Loucy (cell line): Measurements from ENCODE around the gene PLA2G2F.
A peak's percentile ranks its signal among the peaks of the same experiment; 100 is the strongest.

ENCODE experiments used
- H2AFZ ChIP-seq: fragments of 200-600 bp; sonication (generic); 2 replicates; pipeline ENCODE4 v1.6.0; 2016; ENCODE audit warnings: antibody characterized with exemption, mild to moderate bottlenecking, low read length, moderate library complexity
- H3F3A ChIP-seq: fragments of 200-600 bp; 2 replicates; pipeline ENCODE4 v1.6.0; 2016; ENCODE audit warnings: antibody characterized with exemption, low read depth, mild to moderate bottlenecking
- H3K27me3 ChIP-seq: fragments of 200-600 bp; sonication (generic); 2 replicates; pipeline ENCODE4 v1.6.1; 2014; ENCODE audit warnings: low read length, mild to moderate bottlenecking; ENCODE audit not compliant: insufficient read depth, poor library complexity, severe bottlenecking
- H3K36me3 ChIP-seq: fragments of 200-600 bp; sonication (generic); 2 replicates; pipeline ENCODE4 v1.6.1; 2016; ENCODE audit warnings: low read length; ENCODE audit not compliant: insufficient read depth
- H3K4me1 ChIP-seq: fragments of 200-600 bp; sonication (generic); 2 replicates; pipeline ENCODE4 v1.5.1; 2014; ENCODE audit warnings: low read length, mild to moderate bottlenecking; ENCODE audit not compliant: insufficient read depth, poor library complexity, severe bottlenecking
- H3K4me2 ChIP-seq: fragments of 200-600 bp; sonication (generic); 2 replicates; pipeline ENCODE4 v1.6.0; 2014; ENCODE audit warnings: antibody characterized with exemption, low read length, low read depth, mild to moderate bottlenecking; ENCODE audit not compliant: poor library complexity, severe bottlenecking
- H3K4me3 ChIP-seq: fragments of 200-600 bp; sonication (generic); 2 replicates; pipeline ENCODE4 v1.5.1; 2014; ENCODE audit warnings: low read length, mild to moderate bottlenecking, mixed read lengths; ENCODE audit not compliant: poor library complexity, severe bottlenecking
- H3K79me2 ChIP-seq: fragments of 200-600 bp; sonication (generic); 2 replicates; pipeline ENCODE4 v1.6.1; 2014; ENCODE audit warnings: low read length; ENCODE audit not compliant: insufficient read depth
- H3K9ac ChIP-seq: fragments of 200-600 bp; sonication (generic); 2 replicates; pipeline ENCODE4 v1.6.0; 2014; ENCODE audit warnings: mild to moderate bottlenecking, low read depth, low read length, moderate library complexity; ENCODE audit not compliant: poor library complexity, severe bottlenecking
- H3K9me2 ChIP-seq: fragments of 200-600 bp; sonication (generic); replicated peaks from 2 replicates; pipeline ENCODE4 v1.6.1; 2016; ENCODE audit warnings: low read depth, low read length, mixed read lengths
- H3K9me3 ChIP-seq: fragments of 200-600 bp; sonication (generic); 2 replicates; pipeline ENCODE4 v1.6.1; 2014; ENCODE audit warnings: mild to moderate bottlenecking, antibody characterized with exemption, low read length, low read depth; ENCODE audit not compliant: insufficient read depth
- H4K20me1 ChIP-seq: fragments of 200-600 bp; sonication (generic); 2 replicates; pipeline ENCODE4 v1.6.0; 2014; ENCODE audit warnings: antibody characterized with exemption, low read length, mild to moderate bottlenecking; ENCODE audit not compliant: insufficient read depth, poor library complexity, severe bottlenecking
- EZH2phosphoT487 ChIP-seq: fragments of 200-600 bp; IDR thresholded peaks from 2 replicates; pipeline ENCODE4 v1.6.1; 2018; ENCODE audit warnings: antibody characterized with exemption, mild to moderate bottlenecking, moderate library complexity, borderline replicate concordance
- TF ChIP-seq, protein P1 (sequence below): fragments of 200-600 bp; sonication (generic); conservative IDR thresholded peaks from 2 replicates; pipeline ENCODE4 v1.5.1; 2014; ENCODE audit warnings: mild to moderate bottlenecking, antibody characterized with exemption, low read length

Gene PLA2G2F

GRCh38 chr1:20185834-20186782, 47.0 kb downstream of the PLA2G2F start, which contains the start of the genes PLA2G2C and UBXN10:
PLA2G2C (minus strand) TSS chr1:20186518; CDS start chr1:20177363, 9,155 bp downstream.
UBXN10 (plus strand) TSS chr1:20186096; CDS start chr1:20190562, 4,466 bp downstream.
- peak within 1 kb of the TSS; percentile 73 for H3K4me3 ChIP-seq

GRCh38 chr1:20187103-20187812, 48.1 kb downstream of the PLA2G2F start:
- Histone ChIP-seq H3K9ac (no peak overlapping the region), H3K79me2 (no peaks in the 10 kb centered on the region)
- no peak for TF ChIP-seq EZH2phosphoT487
- TF ChIP-seq, protein P1, sequence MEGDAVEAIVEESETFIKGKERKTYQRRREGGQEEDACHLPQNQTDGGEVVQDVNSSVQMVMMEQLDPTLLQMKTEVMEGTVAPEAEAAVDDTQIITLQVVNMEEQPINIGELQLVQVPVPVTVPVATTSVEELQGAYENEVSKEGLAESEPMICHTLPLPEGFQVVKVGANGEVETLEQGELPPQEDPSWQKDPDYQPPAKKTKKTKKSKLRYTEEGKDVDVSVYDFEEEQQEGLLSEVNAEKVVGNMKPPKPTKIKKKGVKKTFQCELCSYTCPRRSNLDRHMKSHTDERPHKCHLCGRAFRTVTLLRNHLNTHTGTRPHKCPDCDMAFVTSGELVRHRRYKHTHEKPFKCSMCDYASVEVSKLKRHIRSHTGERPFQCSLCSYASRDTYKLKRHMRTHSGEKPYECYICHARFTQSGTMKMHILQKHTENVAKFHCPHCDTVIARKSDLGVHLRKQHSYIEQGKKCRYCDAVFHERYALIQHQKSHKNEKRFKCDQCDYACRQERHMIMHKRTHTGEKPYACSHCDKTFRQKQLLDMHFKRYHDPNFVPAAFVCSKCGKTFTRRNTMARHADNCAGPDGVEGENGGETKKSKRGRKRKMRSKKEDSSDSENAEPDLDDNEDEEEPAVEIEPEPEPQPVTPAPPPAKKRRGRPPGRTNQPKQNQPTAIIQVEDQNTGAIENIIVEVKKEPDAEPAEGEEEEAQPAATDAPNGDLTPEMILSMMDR: no peak

More at GRCh38 chr1:20185834-20186782, 47.0 kb downstream of the PLA2G2F start, which contains the start of the genes PLA2G2C and UBXN10:
- Histone ChIP-seq H4K20me1 (no peaks in the 10 kb centered on the region), H3K4me2 (peak within 1 kb of the TSS; percentile 99), H3K27me3 (no peaks in the 10 kb centered on the region), H3K4me1 (peaks cover 42% of the 10 kb centered on the region), H3K9me2 (no peaks in the 10 kb centered on the region), H3K9ac (peak within 1 kb of the TSS; percentile 64), H3K79me2 (no peaks in the 10 kb centered on the region), H3F3A (no peaks in the 10 kb centered on the region), H3K9me3 (no peaks in the 10 kb centered on the region), H3K36me3 (no peaks in the 10 kb centered on the region), H2AFZ (peak within 1 kb of the TSS; percentile 75)
- no peak for TF ChIP-seq EZH2phosphoT487
- TF ChIP-seq, protein P1: no peak

DNA sequence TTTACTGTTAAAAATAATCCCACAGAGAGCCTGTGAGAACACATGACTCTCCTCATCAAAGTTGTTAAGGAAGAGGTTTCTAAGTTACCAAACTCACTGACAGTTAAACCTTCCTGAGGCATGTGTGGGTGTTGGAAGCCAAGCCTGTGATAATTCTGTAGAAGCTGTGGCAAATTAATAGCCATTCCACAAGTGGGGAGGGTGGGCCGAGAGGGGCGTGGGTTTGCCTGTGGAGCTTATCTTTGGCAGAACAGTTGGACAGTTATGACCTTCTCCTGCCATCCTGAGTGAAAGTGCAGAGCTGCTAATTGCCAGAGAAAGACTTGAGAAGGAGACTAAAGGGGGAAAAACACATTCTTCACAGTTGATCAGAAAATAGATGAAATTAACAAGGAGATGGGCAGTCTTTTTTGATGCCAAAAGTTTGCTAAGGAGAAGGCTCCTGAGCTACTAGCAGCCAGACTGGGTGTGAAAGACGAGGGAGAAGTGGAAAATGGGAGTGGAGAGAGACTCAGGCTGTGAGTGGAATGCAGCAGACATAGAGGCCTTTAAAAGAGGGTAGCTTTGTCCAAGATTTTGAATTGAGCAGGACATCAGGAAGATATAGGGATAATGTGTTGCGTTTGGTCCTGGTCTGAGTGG, 48.8 kb downstream of the PLA2G2F start:
- Histone ChIP-seq H3K9me2 (no peaks in the 10 kb centered on the region), H3F3A (no peaks in the 10 kb centered on the region), H3K9me3 (no peaks in the 10 kb centered on the region), H3K36me3 (no peaks in the 10 kb centered on the region), H3K9ac (no peak overlapping the region), H2AFZ (no peak overlapping the region), H4K20me1 (no peaks in the 10 kb centered on the region), H3K4me2 (peak overlapping the region; percentile 99), H3K27me3 (no peaks in the 10 kb centered on the region), H3K4me3 (peak overlapping the region; percentile 3), H3K79me2 (no peaks in the 10 kb centered on the region), H3K4me1 (peaks cover 42% of the 10 kb centered on the region)
- TF ChIP-seq, protein P1: no peak
- TF ChIP-seq EZH2phosphoT487: no peak

More at GRCh38 chr1:20187103-20187812, 48.1 kb downstream of the PLA2G2F start:
- Histone ChIP-seq H3K4me2 (peak overlapping the region; percentile 99), H3K9me3 (no peaks in the 10 kb centered on the region), H4K20me1 (no peaks in the 10 kb centered on the region), H3K27me3 (no peaks in the 10 kb centered on the region), H3K4me3 (peak overlapping the region; percentile 73), H3K36me3 (no peaks in the 10 kb centered on the region), H3K4me1 (peaks cover 42% of the 10 kb centered on the region), H3F3A (no peaks in the 10 kb centered on the region), H2AFZ (no peak overlapping the region), H3K9me2 (no peaks in the 10 kb centered on the region)
